AG09319 (cell line): ENCODE results near the gene SCAP.

Experiments used
- DNase-seq: peaks from one replicate; pipeline ENCODE4 v3.0.0-alpha.2; 2010; ENCODE audit warnings: low read depth; ENCODE audit errors: extremely low read depth
- CTCF ChIP-seq: IDR thresholded peaks from 2 replicates; pipeline ENCODE4 v1.5.1; 2011; ENCODE audit warnings: low read depth, mild to moderate bottlenecking, inconsistent platforms, low read length, moderate library complexity

SCAP gene

GRCh38 chr3:47475570-47476329 lies at the start of gene SCAP:
SCAP (minus strand) TSS chr3:47475941; CDS start chr3:47442993, 32,948 bp downstream.
- peak; percentile 54 for DNase-seq
- peak; percentile 80 for TF ChIP-seq CTCF

GRCh38 chr3:47523310-47524073 lies 47.8 kb upstream of the SCAP start:
- no peak for TF ChIP-seq CTCF
- DNase-seq = no peak

- peak; percentile 87 for TF ChIP-seq CTCF
- peak; percentile 73 for DNase-seq
Observed at GRCh38 chr3:47522082-47522987, 46.6 kb upstream of the SCAP start.

- DNase-seq = no peak
- TF ChIP-seq CTCF = no peak
Observed at GRCh38 chr3:47520756-47521155, 45.0 kb upstream of the SCAP start.

GRCh38 chr3:47517937-47518336 lies 42.2 kb upstream of the SCAP start:
- no peak for TF ChIP-seq CTCF
- no peak for DNase-seq

- DNase-seq = no peak
- no peak for TF ChIP-seq CTCF
Observed at GRCh38 chr3:47515864-47516319, 40.2 kb upstream of the SCAP start.
